Measurements from ENCODE around the gene MAGI2. TPM values are rescaled to one million over a fixed set of nuclear protein-coding genes. Genes with fewer than 3 reads are reported as not detected.

The MAGI2 gene
- total RNA-seq, 1 donor from 2014 or later = 10.7 TPM

DNA sequence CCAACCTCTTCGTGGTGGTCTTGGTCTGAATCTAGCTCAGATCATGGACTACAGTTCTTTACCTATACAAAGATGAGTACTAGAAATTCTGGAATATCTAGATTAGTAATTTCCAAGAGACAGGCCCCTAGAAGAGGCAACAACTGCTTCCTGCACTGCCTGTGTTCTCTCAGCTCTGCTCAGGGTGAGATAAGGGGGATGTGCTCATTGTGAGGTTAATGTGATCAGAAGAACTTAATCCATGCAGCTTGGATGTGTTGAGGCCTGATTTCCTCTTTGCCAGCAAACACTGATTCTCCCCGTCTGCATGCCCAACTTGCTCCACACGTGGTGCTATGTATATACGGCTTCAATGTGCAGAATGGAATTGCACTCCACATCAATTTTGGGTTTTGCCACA lies 1386.9 kb downstream of the MAGI2 start:
- Mint-ChIP-seq H3K9me3 (ENCODE audit: unreplicated experiment) (no peaks in the 10 kb centered on the region), H3K27ac (ENCODE audit: unreplicated experiment) (no peak overlapping the region), H3K36me3 (ENCODE audit: unreplicated experiment) (no peaks in the 10 kb centered on the region), H3K4me3 (ENCODE audit: unreplicated experiment) (no peak overlapping the region), H3K27me3 (ENCODE audit: unreplicated experiment) (peaks cover 4% of the 10 kb centered on the region), H3K4me1 (ENCODE audit: unreplicated experiment) (no peaks in the 10 kb centered on the region)
- TF ChIP-seq, protein P1, sequence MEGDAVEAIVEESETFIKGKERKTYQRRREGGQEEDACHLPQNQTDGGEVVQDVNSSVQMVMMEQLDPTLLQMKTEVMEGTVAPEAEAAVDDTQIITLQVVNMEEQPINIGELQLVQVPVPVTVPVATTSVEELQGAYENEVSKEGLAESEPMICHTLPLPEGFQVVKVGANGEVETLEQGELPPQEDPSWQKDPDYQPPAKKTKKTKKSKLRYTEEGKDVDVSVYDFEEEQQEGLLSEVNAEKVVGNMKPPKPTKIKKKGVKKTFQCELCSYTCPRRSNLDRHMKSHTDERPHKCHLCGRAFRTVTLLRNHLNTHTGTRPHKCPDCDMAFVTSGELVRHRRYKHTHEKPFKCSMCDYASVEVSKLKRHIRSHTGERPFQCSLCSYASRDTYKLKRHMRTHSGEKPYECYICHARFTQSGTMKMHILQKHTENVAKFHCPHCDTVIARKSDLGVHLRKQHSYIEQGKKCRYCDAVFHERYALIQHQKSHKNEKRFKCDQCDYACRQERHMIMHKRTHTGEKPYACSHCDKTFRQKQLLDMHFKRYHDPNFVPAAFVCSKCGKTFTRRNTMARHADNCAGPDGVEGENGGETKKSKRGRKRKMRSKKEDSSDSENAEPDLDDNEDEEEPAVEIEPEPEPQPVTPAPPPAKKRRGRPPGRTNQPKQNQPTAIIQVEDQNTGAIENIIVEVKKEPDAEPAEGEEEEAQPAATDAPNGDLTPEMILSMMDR (IDR thresholded peaks at IDR 0.05) = no peak
- no peak for DNase-seq (ENCODE audit: extremely low spot score, unreplicated experiment)

DNA sequence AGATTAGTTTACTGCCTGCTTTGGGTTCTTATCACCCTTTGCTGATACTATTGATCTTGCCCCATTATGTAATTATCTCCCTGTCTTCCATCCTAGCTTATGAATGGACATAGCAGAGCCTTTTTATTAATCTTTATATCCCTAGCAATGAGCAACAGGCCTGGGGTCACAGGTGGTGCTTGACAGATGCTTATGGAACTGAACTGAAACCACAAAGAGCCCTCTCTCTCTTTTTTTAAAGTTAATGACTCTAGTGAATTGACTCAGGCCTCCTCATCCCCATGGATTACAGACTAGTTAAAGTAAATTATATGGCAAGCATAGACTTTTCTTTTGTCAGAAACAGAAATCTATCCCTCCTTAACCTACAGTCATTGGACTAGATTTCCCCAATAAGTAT lies 1389.7 kb downstream of the MAGI2 start:
- Mint-ChIP-seq H3K9me3 (ENCODE audit: unreplicated experiment) (no peaks in the 10 kb centered on the region), H3K27ac (ENCODE audit: unreplicated experiment) (no peak overlapping the region), H3K36me3 (ENCODE audit: unreplicated experiment) (no peaks in the 10 kb centered on the region), H3K4me3 (ENCODE audit: unreplicated experiment) (no peak overlapping the region), H3K4me1 (ENCODE audit: unreplicated experiment) (no peaks in the 10 kb centered on the region), H3K27me3 (ENCODE audit: unreplicated experiment) (peaks cover 14% of the 10 kb centered on the region)
- TF ChIP-seq, protein P1 (IDR thresholded peaks at IDR 0.05) = no peak
- no peak for DNase-seq (ENCODE audit: extremely low spot score, unreplicated experiment)

DNA sequence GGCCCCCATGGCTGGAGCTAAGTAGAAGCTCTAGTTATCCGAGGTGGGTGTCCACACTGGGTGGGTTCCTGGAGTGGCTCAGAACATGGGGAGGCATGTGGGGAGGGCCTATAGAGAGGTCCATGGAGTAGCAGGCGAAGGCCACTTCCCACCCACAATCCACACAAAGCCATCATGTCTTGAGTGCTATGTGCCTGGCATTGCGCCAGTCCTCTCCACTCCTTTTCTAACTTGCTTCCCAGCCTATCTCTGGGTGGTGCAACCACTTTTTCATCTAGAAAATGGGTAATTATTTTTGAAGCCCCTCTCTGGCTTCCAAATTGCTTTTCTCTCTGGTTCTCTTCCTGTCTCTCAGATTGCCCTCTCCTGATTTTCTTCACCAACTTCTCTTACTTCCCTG lies 1391.3 kb downstream of the MAGI2 start:
- peaks cover 2% of the 10 kb centered on the region for H3K4me1 Mint-ChIP-seq (ENCODE audit: unreplicated experiment)
- no peak for DNase-seq (ENCODE audit: extremely low spot score, unreplicated experiment)
- H3K27ac Mint-ChIP-seq (ENCODE audit: unreplicated experiment) = no peak overlapping the region
- no peak overlapping the region for H3K4me3 Mint-ChIP-seq (ENCODE audit: unreplicated experiment)
- no peaks in the 10 kb centered on the region for H3K36me3 Mint-ChIP-seq (ENCODE audit: unreplicated experiment)
- H3K27me3 Mint-ChIP-seq (ENCODE audit: unreplicated experiment) = peaks cover 14% of the 10 kb centered on the region
- TF ChIP-seq, protein P1 (IDR thresholded peaks at IDR 0.05) = no peak
- no peaks in the 10 kb centered on the region for H3K9me3 Mint-ChIP-seq (ENCODE audit: unreplicated experiment)

DNA sequence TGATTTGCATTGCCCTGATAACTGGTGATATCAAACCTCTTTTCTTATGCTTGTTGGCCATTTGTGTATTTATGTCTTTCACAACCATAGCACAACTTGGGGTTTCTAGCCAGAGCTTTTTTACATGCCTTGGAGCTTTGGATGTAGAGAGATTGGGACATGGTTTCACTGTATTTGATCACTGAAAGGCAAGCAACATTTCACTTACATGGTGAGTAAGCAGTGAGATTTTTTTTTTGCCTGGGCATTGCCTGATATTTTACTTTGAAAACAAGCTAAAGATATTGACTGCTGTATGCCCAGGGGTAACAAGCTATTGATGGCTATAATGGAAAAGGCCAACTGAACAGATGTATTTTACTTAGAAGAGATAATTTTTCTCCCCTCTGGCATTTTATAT lies 1395.9 kb downstream of the MAGI2 start:
- H3K9me3 Mint-ChIP-seq (ENCODE audit: unreplicated experiment) = no peaks in the 10 kb centered on the region
- H3K4me3 Mint-ChIP-seq (ENCODE audit: unreplicated experiment) = no peak overlapping the region
- peaks cover 2% of the 10 kb centered on the region for H3K4me1 Mint-ChIP-seq (ENCODE audit: unreplicated experiment)
- TF ChIP-seq, protein P1 (IDR thresholded peaks at IDR 0.05) = no peak
- H3K27me3 Mint-ChIP-seq (ENCODE audit: unreplicated experiment) = peaks cover 17% of the 10 kb centered on the region
- H3K36me3 Mint-ChIP-seq (ENCODE audit: unreplicated experiment) = no peaks in the 10 kb centered on the region
- DNase-seq (ENCODE audit: extremely low spot score, unreplicated experiment) = no peak
- H3K27ac Mint-ChIP-seq (ENCODE audit: unreplicated experiment) = no peak overlapping the region

DNA sequence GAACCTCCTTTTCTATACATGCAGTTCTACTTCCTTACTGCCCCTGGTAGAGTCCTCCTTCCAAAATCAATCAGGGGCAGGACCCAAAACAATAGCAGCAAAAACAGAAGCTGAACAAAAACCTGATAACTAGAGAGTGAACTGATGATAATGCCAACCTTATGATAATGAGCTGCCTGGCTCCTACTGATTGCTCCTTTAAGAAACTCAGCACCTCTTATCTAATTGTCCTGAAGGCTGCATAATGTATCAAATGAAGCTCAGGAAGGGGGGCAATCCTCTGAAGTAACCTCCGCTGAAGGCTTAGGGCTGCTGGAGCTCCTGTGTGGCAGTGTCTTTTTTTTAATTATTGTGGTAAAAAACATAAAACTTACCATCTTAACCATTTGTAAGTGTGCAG lies 1397.9 kb downstream of the MAGI2 start:
- TF ChIP-seq, protein P1 (IDR thresholded peaks at IDR 0.05) = no peak
- Mint-ChIP-seq H3K4me3 (ENCODE audit: unreplicated experiment) (no peak overlapping the region), H3K27me3 (ENCODE audit: unreplicated experiment) (peaks cover 15% of the 10 kb centered on the region), H3K4me1 (ENCODE audit: unreplicated experiment) (peaks cover 2% of the 10 kb centered on the region), H3K36me3 (ENCODE audit: unreplicated experiment) (no peaks in the 10 kb centered on the region), H3K27ac (ENCODE audit: unreplicated experiment) (no peak overlapping the region), H3K9me3 (ENCODE audit: unreplicated experiment) (no peaks in the 10 kb centered on the region)
- no peak for DNase-seq (ENCODE audit: extremely low spot score, unreplicated experiment)

All from osteocyte (in vitro differentiated cells).